Thyroid gland (tissue), 4 donors: Measurements from ENCODE around the gene FPR3. TPM values are rescaled to one million over a fixed set of nuclear protein-coding genes. Genes with fewer than 3 reads are reported as not detected.
A peak's percentile ranks its signal among the peaks of the same experiment; 100 is the strongest.

Experiments used
- DNase-seq, 2 donors: peaks; one replicate each; pipeline ENCODE4 v3.0.0-alpha.2; 2019
- H3K27ac ChIP-seq, 3 donors: fragments of 200-600 bp; sonication (generic); 1 replicate in 2 of 3; 2 replicates in 1 of 3; pipeline ENCODE4 v1.5.1; 2016 to 2019; ENCODE audit warnings: mild to moderate bottlenecking in 1 of 3, moderate library complexity in 1 of 3
- H3K27me3 ChIP-seq: fragments of 200-600 bp; sonication (generic); one replicate; pipeline ENCODE4 v1.5.1; 2019
- H3K36me3 ChIP-seq, 2 donors: fragments of 200-600 bp; sonication (generic); one replicate each; pipeline ENCODE4 v1.5.1; 2016 to 2019
- H3K4me1 ChIP-seq, 2 donors: fragments of 200-600 bp; sonication (generic); one replicate each; pipeline ENCODE4 v1.5.1; 2017 to 2019
- H3K4me3 ChIP-seq, 3 donors: fragments of 200-600 bp; sonication (generic); replicated peaks in 1 of 3; 1 replicate in 2 of 3; 2 replicates in 1 of 3; pipeline ENCODE4 v1.5.1; 2016; ENCODE audit warnings: mild to moderate bottlenecking in 1 of 3
- H3K9me3 ChIP-seq: fragments of 200-600 bp; sonication (generic); one replicate; pipeline ENCODE4 v1.5.1; 2017
- CTCF ChIP-seq, 6 experiments: fragments of 200-600 bp in 3 of 6; fragments of 450-650 bp in 3 of 6; sonication (generic) in 3 of 6; IDR thresholded peaks; one replicate each; pipeline ENCODE4 v1.5.1; 2016 to 2019; ENCODE audit warnings: antibody characterized with exemption in 6 of 6, mild to moderate bottlenecking in 2 of 6, inconsistent platforms in 1 of 6, moderate library complexity in 1 of 6
- POLR2A ChIP-seq, 2 donors: fragments of 450-650 bp; IDR thresholded peaks; one replicate each; pipeline ENCODE4 v1.6.1; 2017; ENCODE audit warnings: antibody characterized with exemption in 2 of 2, mild to moderate bottlenecking in 2 of 2, moderate library complexity in 1 of 2
- WGBS, 2 donors: methylation state at CpG; one replicate each; pipeline ENCODE4 v1.1.5; 2017; 5-methylcytosine and 5-hydroxymethylcytosine counted together
- intact Hi-C: fragments of 100-400 bp; cut with DNase I; formaldehyde crosslinking; loops from one replicate; pipeline ENCODE4 v1.15.1; 2023
- total RNA-seq, 4 donors: library from RNA; depleted of rRNA; stranded (reverse); fragments of >200 nt; gene quantifications; one replicate each; pipeline ENCODE4 v1.2.3, GENCODE V29; 2016

Gene FPR3
- total RNA-seq, 4 donors from 2014 or later: 1.6 to 9.7 (median 2.7) TPM

- Histone ChIP-seq H3K4me3 (no peak overlapping the region), H3K27me3 (no peaks in the 10 kb centered on the region), H3K27ac (no peak overlapping the region), H3K36me3 (no peaks in the 10 kb centered on the region), H3K4me1 (no peaks in the 10 kb centered on the region), H3K9me3 (no peaks in the 10 kb centered on the region)
- TF ChIP-seq POLR2A (IDR thresholded peaks at IDR 0.05) (no peak), CTCF (IDR thresholded peaks at IDR 0.05) (no peak)
- intact Hi-C loops: no loop called here
- DNase-seq: no peak
- WGBS, 2 donors: 61 to 72% methylated on average over 2 of the region's 2 CpGs
Measured at GRCh38 chr19:51788029-51788428, 6.9 kb upstream of the FPR3 start.

GRCh38 chr19:51789061-51789795 is 5.7 kb upstream of the FPR3 start:
- 82 to 89% methylated on average over 5 to 6 of the region's 6 CpGs for WGBS, 2 donors
- intact Hi-C loops: no loop called here

GRCh38 chr19:51792932-51793331 is 2.0 kb upstream of the FPR3 start:
- 73 to 78% methylated on average over 2 of the region's 2 CpGs for WGBS, 2 donors
- intact Hi-C loops: no loop called here
- no peaks in the 10 kb centered on the region for H3K4me1 ChIP-seq
- H3K9me3 ChIP-seq: no peaks in the 10 kb centered on the region
- H3K27ac ChIP-seq: no peak overlapping the region
- TF ChIP-seq POLR2A (IDR thresholded peaks at IDR 0.05): no peak
- TF ChIP-seq CTCF (IDR thresholded peaks at IDR 0.05): no peak
- H3K4me3 ChIP-seq: no peak overlapping the region
- no peaks in the 10 kb centered on the region for H3K36me3 ChIP-seq
- H3K27me3 ChIP-seq: no peaks in the 10 kb centered on the region
- no peak for DNase-seq

More at GRCh38 chr19:51789061-51789795, 5.7 kb upstream of the FPR3 start:
- DNase-seq: no peak
- Histone ChIP-seq H3K4me3 (no peak overlapping the region), H3K36me3 (no peaks in the 10 kb centered on the region), H3K27me3 (no peaks in the 10 kb centered on the region), H3K27ac (no peak overlapping the region), H3K9me3 (no peaks in the 10 kb centered on the region), H3K4me1 (no peaks in the 10 kb centered on the region)
- TF ChIP-seq POLR2A (IDR thresholded peaks at IDR 0.05): no peak
- TF ChIP-seq CTCF (IDR thresholded peaks at IDR 0.05): no peak

GRCh38 chr19:51793994-51794393 is 963 bp upstream of the FPR3 start:
- WGBS, 2 donors: 86 to 89% methylated on average over 2 of the region's 2 CpGs
- Histone ChIP-seq H3K9me3 (no peaks in the 10 kb centered on the region), H3K27ac (no peak overlapping the region), H3K36me3 (no peaks in the 10 kb centered on the region), H3K27me3 (no peaks in the 10 kb centered on the region), H3K4me1 (no peaks in the 10 kb centered on the region), H3K4me3 (no peak overlapping the region)
- DNase-seq: no peak
- TF ChIP-seq POLR2A (IDR thresholded peaks at IDR 0.05): no peak
- TF ChIP-seq CTCF (IDR thresholded peaks at IDR 0.05): no peak
- intact Hi-C loops: no loop called here

GRCh38 chr19:51796195-51796679 is 1.3 kb downstream of the FPR3 start:
- intact Hi-C loops: no loop called here
- H3K27ac ChIP-seq: no peak overlapping the region
- no peaks in the 10 kb centered on the region for H3K27me3 ChIP-seq
- no peaks in the 10 kb centered on the region for H3K36me3 ChIP-seq
- H3K4me1 ChIP-seq: peaks cover 4% of the 10 kb centered on the region in 2 donors
- H3K9me3 ChIP-seq: no peaks in the 10 kb centered on the region
- WGBS, 2 donors: 77 to 84% methylated on average over 8 of the region's 8 CpGs
- no peak overlapping the region for H3K4me3 ChIP-seq
- DNase-seq: peak in 1 of 2 donors; percentile 15
- no peak for TF ChIP-seq CTCF (IDR thresholded peaks at IDR 0.05)
- no peak for TF ChIP-seq POLR2A (IDR thresholded peaks at IDR 0.05)
